ENCODE results near the gene GPR107.
"Not testable (repeated sequence)": the region's sequence is repeated elsewhere in the genome, so short reads cannot be mapped to it uniquely, and the experiment has no call there.

GPR107 gene

DNA sequence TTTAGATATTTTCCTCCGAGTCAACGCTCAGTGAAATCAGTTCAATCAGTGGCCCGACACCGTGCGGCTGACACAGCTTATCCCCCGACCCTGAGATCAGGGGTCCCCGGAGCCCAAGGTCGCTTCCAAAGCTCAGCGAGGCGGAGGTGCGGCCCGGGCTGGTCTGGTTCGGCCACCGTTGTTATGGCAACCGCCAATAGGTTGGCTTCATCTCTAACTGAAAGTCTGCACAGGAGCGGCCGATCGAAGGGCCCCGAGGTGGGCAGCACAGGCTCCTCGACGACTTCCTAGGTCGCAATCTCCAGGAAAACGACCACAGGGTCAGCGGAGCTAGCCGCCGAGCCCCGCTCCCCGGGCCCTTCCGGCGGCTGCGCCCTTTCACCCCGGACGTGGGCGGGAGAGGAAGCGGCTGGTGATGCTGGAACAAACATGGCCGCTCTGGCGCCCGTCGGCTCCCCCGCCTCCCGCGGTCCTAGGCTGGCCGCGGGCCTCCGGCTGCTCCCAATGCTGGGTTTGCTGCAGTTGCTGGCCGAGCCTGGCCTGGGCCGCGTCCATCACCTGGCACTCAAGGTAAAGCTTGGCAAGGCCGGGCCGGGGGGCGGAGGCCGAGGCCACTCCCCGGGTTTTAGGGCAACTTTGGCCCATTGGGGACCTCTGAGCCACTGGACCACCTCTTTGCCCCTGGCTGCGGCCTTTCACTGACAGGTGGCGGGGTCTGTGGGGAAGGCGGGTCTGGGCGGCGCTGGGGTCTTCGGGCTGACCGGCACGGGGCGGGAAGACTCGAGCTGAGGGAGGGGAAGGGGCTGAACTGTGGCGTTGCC, at the start of gene GPR107:
GPR107 (plus strand) TSS at position 403 of the 821 bp plus-strand sequence; CDS start at position 430, 27 bp downstream.
- DNase-seq (ENCODE audit: low read depth): peak; percentile 67

DNA sequence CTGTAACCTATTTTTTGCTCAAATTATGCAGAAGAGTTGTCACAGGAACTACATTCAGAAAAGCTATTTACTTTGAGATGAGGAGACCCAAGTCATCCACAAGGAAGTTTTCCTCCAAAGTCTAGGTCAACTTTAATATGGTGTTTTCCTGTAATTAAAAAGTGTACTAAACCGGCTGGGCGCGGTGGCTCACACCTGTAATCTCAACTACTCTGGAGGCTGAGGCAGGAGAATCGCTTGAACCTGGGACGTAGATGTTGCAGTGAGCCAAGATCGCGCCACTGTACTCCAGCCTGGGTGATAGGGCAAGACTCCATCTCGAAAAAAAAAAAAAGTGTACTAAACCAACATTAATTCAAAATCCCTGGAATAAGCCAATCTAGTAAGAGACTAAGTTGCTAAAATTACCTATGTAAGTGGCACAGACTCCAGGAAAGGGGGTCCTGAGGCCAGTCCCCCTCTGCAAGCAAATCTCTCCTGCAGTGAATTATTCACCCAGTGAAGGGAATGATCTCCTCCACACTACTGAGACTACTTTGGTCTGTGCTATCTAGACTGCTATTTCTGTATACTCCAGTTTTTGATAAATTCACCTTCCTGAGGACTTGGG, 49.7 kb upstream of the GPR107 start:
- no peak for DNase-seq (ENCODE audit: low read depth)

DNA sequence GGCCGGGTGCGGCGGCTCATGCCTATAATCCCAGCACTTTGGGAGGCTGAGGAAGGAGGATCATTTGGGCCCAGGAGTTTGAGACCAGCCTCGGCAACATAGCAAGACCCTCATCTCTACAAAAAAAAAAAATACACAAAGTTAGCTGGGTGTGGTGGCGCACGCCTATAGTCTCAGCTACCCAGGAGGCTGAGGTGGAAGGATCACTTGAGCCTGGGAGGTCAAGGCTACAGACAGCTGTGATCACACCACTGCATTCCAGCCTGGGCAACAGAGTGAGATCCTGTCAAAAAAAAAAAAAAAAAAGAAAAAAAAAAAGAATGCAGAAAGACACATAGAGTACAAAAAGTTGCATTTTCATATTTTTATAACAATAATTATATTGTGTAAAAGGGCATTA, 46.8 kb upstream of the GPR107 start:
- not testable (repeated sequence) for DNase-seq (ENCODE audit: low read depth)

DNA sequence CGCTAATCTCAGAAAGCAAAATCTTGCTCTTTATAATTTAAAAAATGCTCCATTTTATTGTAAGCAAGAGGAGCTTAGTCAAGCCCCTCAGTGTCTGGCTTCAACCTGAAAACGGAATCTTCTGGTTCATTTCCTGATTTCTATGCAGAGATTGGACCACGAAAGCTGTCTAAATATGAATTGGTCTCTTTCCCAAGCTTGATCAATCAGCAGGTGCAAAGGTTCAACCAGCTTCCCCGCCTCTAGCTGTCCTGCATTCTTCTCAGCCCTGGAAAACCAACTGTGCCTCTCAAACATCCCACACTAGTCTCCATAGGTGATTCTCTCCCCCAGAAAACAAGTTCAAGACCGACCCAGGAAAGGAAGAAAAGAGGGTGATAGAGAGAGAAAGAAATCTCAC, 45.2 kb upstream of the GPR107 start:
- no peak for DNase-seq (ENCODE audit: low read depth)

DNA sequence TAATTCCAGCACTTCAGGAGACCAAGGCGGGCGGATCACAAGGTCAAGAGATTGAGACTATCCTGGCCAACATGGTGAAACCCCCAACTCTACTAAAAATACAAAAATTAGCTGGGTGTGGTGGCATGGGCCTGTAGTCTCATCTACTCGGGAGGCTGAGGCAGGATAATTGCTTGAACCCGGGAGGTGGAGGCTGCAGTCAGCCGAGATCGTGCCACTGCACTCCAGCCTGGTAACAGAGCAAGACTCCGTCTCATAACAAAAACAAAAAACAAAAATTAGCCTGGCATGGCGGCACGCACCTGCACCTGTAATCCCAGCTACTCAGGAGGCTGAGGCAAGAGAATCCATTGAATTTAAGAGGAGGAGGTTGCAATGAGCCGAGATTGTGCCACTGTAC, 44.2 kb upstream of the GPR107 start:
- DNase-seq (ENCODE audit: low read depth): not testable (repeated sequence)

DNA sequence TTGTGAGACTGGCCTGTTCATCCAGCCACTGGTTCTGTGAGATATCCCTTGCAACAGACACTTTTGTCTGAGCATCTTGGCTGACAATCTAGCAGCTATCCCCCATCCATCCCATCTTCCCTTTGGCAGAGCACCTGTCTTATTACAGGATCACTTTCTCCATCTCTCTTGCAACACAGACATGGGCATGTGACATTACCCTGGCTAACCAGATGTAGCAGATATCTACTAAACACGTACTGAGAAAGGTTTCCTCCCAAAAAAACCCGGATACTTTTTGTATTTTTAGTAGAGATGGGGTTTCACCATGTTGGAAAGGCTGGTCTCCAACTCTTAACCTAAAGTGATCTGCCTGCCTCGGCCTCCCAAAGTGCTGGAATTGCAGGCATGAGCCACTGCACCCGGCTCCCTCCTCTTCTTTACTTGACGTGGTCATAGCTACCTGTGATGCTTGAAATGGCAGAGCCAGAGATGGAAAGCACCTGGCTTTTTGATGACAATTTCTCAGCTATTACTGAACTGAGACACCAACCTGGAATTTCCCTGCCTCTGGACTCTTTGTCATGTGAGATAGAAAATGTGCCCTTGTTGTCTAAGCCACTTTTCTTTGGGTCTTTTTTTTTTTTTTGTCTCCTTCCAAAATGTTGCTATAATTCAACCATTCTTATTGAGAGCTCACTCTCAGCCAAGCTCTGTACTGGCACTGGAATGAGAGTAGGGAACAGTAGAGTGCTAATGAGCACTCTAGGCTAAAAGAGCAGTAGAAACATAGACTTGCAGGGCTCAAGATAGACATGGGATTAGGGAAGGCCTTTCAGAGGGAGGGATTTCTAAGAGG, 43.3 kb upstream of the GPR107 start:
- no peak for DNase-seq (ENCODE audit: low read depth)

DNA sequence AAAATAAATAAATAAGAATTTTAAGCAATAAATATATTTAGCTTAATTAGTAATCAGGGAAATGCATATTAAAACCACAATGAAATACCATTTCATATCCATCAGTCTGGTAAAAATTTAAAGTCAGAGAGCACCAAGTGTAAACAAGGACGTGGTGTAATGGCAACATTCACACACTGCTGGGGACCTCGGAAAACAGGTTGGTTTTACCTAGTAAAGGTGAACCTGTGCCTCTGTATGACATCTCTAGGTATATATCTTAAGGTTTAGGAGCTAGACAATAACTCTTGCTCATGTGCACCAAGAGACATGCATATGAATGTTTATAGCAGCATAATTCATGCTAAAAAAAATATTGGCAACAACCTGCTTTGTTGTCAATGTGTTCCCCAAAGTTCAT, 40.4 kb upstream of the GPR107 start:
- DNase-seq (ENCODE audit: low read depth): no peak

DNA sequence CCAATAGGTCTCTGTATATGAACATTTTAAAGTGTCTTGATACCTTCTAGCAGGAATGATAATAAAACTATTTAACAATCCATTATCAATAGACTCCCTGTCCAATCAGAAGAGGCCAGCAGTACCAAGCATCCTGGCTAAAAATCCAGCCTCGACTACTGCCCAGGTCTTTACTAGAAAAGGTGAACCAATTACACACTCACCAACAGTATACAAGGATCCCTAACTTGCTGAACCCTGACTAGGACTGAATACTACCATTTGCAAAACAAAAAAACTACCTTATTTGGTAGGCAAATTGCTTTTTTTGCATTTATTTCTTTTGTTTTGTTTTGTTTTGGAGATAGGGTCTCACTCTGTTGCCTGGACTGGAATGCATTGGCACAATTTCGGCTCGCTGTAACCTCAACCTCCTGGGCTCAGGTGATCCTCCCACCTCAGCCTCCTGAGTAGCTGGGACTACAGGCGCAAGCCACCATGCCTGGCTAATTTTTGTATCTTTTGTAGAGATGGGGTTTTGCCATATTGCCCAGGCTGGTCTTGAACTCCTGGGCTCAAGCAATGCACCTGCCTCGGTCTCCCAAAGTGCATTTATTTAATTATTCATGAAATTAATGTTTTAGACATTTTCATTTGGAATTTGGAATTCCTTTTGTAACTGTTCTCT, 38.2 kb upstream of the GPR107 start:
- no peak for DNase-seq (ENCODE audit: low read depth)

DNA sequence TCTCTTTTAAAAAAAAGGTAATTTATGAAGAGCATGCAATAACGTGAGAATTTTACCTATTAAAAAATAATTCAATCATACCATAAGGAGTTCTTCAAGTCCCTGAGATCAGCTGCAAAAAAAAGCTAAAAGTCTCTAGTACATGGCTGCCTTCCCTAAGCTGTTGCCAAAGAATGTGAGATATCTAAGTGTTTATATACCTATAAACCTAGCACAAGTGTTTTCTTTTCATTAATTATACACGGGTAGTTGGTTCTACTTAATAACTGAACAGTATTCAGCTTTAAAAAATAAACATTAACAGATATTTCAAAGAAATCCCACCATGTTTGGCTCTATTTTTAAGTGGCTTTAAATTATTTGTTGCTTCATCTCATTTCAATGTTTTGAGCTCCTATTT, 36.6 kb upstream of the GPR107 start:
- no peak for DNase-seq (ENCODE audit: low read depth)

DNA sequence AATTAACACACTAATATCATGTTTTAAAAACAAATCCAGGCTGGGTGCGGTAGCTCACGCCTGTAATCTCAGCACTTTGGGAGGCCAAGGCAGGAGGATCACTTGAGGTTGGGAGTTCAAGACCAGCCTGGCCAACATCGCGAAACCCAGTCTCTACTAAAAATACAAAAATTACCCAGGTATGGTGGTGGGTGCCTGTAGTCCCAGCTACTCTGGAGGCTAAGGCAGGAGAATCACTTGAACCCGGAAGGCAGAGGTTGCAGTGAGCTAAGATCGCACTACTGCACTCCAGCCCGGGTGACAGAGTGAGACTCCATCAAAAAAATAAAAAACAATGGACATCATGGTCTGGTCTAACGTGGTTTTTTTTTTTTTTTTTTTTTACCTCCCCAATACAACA, 36.2 kb upstream of the GPR107 start:
- not testable (repeated sequence) for DNase-seq (ENCODE audit: low read depth)

DNA sequence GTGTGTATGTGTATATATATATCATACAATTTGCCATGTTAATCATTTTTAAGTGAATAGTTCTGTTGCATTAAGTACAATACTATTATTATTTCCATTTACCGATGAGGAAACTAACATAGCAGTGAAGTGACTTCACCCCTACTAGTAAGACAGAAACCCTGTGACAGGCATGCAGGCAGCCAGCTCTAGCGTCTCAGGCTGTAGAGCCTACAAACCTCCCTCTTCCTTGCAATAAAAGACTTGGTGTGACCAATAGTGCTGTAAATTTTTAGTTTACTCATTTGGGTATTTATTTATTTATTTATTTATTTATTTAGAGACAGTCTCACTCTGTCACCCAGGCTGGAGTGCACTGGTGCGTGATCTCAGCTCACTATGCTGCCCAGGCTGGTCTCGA, 35.4 kb upstream of the GPR107 start:
- no peak for DNase-seq (ENCODE audit: low read depth)

DNA sequence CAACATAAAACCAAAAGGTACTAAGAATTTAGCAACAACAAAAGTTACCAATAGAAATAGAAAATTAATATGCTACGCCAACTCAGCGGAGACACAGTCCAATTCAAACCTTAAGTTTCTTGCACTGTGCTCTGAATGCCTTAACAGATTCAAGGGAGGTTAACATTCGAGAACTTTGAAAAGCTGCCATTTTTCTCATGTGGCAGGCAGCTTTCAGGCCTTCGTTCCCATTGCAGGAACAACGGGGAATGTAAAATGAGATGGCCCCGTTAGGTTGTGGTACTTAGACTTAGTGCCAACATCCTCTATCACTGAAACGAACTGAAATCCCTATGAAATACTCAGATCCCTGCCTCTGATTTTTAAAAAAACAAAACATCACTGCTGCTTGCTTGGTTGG, 33.1 kb upstream of the GPR107 start:
- no peak for DNase-seq (ENCODE audit: low read depth)

DNA sequence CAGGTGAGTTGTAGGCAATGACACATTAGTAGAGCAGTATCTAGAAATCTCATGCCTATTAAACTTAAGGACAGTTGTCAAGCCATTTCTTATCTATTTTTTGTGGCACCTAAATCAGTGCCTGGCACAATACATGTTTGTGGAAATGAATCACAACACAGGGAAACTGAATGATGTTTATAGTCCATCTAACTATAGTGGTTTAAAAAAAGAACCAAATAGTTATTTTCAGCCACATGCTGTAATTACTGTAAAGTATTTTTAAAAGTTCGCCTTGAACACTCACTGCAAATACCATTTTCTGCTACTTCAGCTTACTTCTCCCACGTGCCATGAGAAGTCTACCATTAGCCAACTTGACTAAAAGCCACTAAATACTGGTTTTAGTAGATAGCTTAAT, 32.6 kb upstream of the GPR107 start:
- no peak for DNase-seq (ENCODE audit: low read depth)

DNA sequence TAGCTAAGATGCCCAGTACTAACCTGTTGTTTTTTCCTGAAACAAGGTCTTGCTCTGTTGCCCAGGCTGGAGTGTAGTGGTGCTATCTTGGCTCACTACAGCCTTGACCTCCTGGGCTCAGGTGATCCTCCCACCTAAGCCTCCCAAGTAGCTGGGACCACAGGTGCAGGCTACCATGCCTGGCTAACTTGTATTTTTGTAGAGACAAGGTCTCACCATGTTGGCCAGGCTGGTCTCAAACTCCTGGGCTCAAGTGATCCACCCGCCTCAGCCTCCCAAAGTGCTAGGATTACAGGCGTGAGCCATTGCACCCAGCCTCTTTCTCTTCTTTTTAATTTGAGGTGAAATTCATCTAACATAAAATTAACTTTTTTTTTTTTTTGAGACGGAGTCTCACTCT, 31.9 kb upstream of the GPR107 start:
- DNase-seq (ENCODE audit: low read depth): not testable (repeated sequence)

DNA sequence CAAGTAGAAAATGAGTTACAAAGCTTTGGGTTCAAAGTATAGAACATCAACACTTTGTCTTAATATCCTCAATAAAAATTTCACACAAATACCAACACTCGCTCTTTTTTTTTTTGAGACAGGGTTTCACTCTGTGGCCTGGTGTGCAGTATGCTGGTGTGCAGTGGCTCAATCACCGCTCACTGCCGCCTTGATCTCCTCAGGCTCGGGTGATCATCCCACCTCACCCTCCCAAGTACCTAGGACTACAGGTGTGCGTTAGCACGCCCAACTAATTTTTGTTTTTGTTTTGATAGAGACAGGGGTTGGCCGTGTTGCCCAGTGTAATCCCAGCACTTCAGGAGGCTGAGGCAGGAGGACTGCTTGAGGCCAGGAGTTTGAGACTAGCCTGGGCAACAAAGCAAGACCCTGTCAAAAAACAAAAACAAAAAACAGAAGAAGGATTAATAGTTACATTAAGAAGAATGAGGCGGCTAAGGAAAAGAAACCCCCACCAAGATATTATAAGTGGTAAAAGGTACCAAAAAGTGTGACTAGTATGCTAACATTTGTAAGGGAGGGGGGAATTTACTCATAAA, 31.1 kb upstream of the GPR107 start:
- no peak for DNase-seq (ENCODE audit: low read depth)

DNA sequence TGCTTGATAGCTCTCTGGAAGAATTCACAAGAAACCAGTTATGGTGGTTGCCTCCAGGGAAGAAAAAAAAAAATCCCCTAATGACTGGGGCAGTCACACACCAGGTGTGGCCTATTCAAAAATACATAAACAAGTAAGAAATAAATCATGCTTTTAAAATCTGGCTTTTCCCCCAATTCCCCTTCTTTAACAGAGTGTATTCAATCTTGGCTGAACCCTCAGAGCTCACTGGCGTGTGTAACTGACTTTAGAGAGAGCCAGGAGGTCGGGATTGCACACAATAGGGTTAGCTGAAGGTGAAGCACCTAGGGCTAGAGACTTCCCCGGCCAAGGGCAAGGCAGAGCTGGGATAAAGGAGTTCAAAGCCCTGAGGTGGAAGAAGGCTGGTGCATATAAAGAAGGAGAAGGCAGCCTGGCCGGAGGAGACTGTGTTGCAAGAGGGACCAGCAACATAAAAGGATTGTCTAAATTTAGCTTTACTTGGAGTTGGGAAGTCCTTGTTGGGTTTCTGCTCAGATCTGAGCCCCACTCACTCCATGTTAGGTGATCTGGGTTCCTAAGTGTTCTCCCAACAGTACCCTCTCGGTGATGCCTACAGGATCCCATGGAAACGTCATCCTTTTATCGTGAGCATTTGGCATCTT, 30.4 kb upstream of the GPR107 start:
- no peak for DNase-seq (ENCODE audit: low read depth)

DNA sequence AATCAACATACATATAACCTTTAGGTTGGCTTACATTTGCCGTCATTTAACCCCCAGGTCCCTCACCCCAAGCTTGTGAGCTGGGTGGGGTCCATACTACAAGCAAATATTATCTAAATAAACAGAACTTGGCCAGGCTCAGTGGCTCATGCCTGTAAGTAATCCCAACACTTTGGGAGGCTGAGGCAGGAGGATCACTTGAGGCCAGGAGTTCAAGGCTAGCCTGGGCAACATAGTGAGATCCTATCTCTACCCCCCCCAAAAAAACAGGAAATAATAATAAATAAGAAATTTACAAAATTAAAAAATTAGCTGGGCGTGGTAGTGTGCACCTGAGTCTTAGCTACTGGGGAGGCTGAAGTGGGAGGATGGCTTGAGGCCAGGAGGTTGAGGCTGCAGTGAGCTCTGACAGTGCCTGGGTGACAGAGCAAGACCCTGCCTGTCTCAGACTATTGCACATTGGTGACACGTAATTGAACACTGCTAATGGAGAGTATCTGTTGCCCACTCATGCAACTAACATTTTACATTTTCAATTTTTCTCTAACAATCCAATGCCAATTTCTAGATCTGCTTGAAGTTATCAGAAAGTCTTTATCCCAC, 29.6 kb upstream of the GPR107 start:
- DNase-seq (ENCODE audit: low read depth): no peak

DNA sequence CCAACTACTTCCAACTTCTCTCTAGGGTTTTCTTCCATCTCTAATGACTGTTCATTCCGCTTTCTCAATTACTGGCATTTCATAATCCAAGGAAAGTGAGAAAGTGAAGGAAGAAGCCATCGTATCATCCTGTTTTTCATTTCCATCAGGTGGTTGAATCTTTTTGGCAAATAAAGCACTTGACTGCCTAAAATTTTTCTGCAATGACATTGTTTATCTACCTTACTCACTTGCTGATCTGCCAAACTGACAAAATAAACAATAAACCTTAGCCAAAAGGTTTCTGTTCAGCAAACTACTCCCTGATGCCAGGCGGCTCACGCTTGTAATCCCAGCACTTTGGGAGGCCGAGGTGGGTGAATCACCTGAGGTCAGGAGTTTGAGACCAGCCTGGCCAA, 29.1 kb upstream of the GPR107 start:
- no peak for DNase-seq (ENCODE audit: low read depth)

DNA sequence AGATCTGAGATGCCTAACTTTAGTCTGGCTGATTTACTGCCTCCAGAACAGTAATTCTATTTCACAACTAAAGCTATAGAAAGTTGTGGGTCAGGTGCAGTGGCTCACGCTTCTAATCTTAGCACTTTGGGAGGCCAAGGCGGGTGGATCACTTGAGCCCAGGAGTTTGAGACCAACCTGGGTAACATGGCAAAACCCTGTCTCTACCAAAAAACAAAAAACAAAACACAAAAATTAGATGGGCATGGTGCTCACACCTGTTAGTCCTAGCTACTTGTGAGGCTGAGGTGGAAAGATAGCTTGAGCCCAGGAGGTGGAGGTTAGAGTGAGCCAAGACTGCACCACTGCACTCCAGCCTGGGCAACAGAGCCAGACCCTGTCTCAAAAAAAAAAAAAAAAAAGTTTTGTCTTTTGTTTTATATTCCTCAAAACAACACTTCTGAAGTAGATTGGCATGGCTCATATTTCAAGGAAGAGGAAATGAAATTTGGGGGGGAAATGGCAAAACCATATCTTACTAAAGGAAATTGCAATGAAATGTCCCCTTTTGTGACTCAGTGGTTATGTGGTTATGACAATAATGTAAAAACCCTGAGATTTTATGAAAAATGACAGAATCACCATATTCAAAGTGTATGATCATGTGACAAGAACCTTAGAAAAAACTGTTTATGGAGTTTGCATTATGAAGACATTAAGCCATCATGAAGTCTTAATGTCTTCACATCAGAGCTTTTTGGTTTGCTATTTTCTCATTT, 26.9 kb upstream of the GPR107 start:
- DNase-seq (ENCODE audit: low read depth): no peak

Measured in stimulated activated CD8-positive, alpha-beta memory T cell treated with anti-CD3 and anti-CD28 coated beads, Interleukin-7, amount 100 ng/mL, for 24 hours (primary cell).